K562 (cell line): ENCODE measurements around the gene POLR3K. TPM values are rescaled to one million over a fixed set of nuclear protein-coding genes. Genes with fewer than 3 reads are reported as not detected.
A peak's percentile ranks its signal among the peaks of the same experiment; 100 is the strongest.

ENCODE experiments used
- ATAC-seq: fragments of 200-7000 bp; cut with Tn5 transposase; 3 replicates; pipeline ENCODE4 v1.9.1; 2020; ENCODE audit warnings: moderate library complexity
- BruUV-seq: library from RNA; stranded (reverse); fragments of 400-500 nt; replicated peaks from 2 replicates; lab custom pipeline; 2021; lab: Mats Ljungman, UMichigan
- CTCF ChIA-PET: fragments of 300-600 bp; formaldehyde crosslinking; extraction: SDS; loops from one replicate; lab custom pipeline; 2021; ENCODE audit warnings: low intra/inter-chr PET ratio; lab: Yijun Ruan, JAX
- POLR2A ChIA-PET: fragments of 300-600, 350-650 bp; sonication (Branson Sonifier 250); formaldehyde crosslinking; extraction: SDS; loops from one replicate; lab custom pipeline; 2021; ENCODE audit warnings: antibody characterized with exemption, inconsistent platforms; lab: Yijun Ruan, JAX
- DNase-seq, 4 experiments: peaks; one replicate each; pipeline versions ENCODE4 v3.0.0 to v3.0.0-alpha.2; 2011 to 2018; ENCODE audit warnings: low spot score in 3 of 4, mixed read lengths in 3 of 4; ENCODE audit errors: extremely low read depth in 1 of 4
- FAIRE-seq: peaks from 2 replicates; lab custom pipeline; 2011; peaks lifted over from hg19 to GRCh38; lab: Jason Lieb, UNC
- H2AFZ ChIP-seq: 2 replicates; pipeline ENCODE4 v1.6.0; 2011; ENCODE audit warnings: low read depth, low read length, control low read depth, inconsistent platforms
- H3K27ac ChIP-seq: fragments of 200-600 bp; 3 replicates; pipeline ENCODE4 v1.8.0; 2011; ENCODE audit warnings: low read depth, mild to moderate bottlenecking, control low read depth, inconsistent platforms, low read length, moderate library complexity, mixed read lengths; ENCODE audit errors: extremely low read depth
- H3K27me3 ChIP-seq, 2 experiments: fragments of 300-600 bp in 1 of 2; 2 replicates in 1 of 2; 3 replicates in 1 of 2; pipeline versions ENCODE4 v1.6.0 to v1.8.0; 2011; ENCODE audit warnings: inconsistent platforms in 2 of 2, low read length in 2 of 2, mild to moderate bottlenecking in 1 of 2, mixed read lengths in 1 of 2, moderate library complexity in 1 of 2; ENCODE audit not compliant: control insufficient read depth in 2 of 2, insufficient read depth in 2 of 2
- H3K36me3 ChIP-seq: fragments of 300-600 bp; 3 replicates; pipeline ENCODE4 v1.8.0; 2011; ENCODE audit warnings: mild to moderate bottlenecking, low read length, inconsistent platforms; ENCODE audit not compliant: control insufficient read depth, insufficient read depth
- H3K4me1 ChIP-seq, 2 experiments: fragments of 200-600 bp in 1 of 2; replicated peaks in 1 of 2; 2 replicates in 1 of 2; 3 replicates in 1 of 2; pipeline versions ENCODE4 v1.5.1 to v1.8.0; 2011; ENCODE audit warnings: inconsistent platforms in 2 of 2, low read length in 2 of 2, mild to moderate bottlenecking in 1 of 2, mixed read lengths in 1 of 2, moderate library complexity in 1 of 2; ENCODE audit not compliant: control insufficient read depth in 2 of 2, insufficient read depth in 2 of 2
- H3K4me2 ChIP-seq: 2 replicates; pipeline ENCODE4 v1.6.1; 2011; ENCODE audit warnings: low read length, control low read depth, inconsistent platforms, mixed read lengths; ENCODE audit not compliant: insufficient read depth
- H3K4me3 ChIP-seq: fragments of 200-600 bp; sonication (generic), shearing (Covaris generic); 2 replicates; pipeline ENCODE4 v1.5.1; 2016; ENCODE audit warnings: control low read depth, inconsistent platforms
- H3K79me2 ChIP-seq: fragments of 200-600 bp; 3 replicates; pipeline ENCODE4 v1.8.0; 2011; ENCODE audit warnings: low read length, inconsistent platforms; ENCODE audit not compliant: control insufficient read depth, insufficient read depth
- H3K9ac ChIP-seq, 2 experiments: 2 replicates each; pipeline versions ENCODE4 v1.6.0 to v1.6.1; 2011; ENCODE audit warnings: low read depth in 2 of 2, low read length in 2 of 2, control low read depth in 1 of 2, inconsistent platforms in 1 of 2, mild to moderate bottlenecking in 1 of 2, mixed read lengths in 1 of 2; ENCODE audit not compliant: insufficient read depth in 1 of 2
- H3K9me1 ChIP-seq: one replicate; pipeline ENCODE4 v1.6.0; 2011; ENCODE audit warnings: inconsistent platforms, mild to moderate bottlenecking, low read length, moderate library complexity; ENCODE audit not compliant: control insufficient read depth, insufficient read depth
- H3K9me3 ChIP-seq: replicated peaks from 2 replicates; pipeline ENCODE4 v1.5.1; 2011; ENCODE audit warnings: low read depth, low read length, inconsistent platforms; ENCODE audit not compliant: control insufficient read depth, insufficient read depth
- H4K20me1 ChIP-seq: replicated peaks from 2 replicates; pipeline ENCODE4 v1.6.1; 2011; ENCODE audit warnings: low read length, inconsistent platforms, mixed read lengths; ENCODE audit not compliant: control insufficient read depth, insufficient read depth
- ETV6 ChIP-seq, 3 experiments: fragments of 150-350 bp in 1 of 3; sonication (generic) in 1 of 3; formaldehyde crosslinking in 1 of 3; IDR thresholded peaks; 2 replicates each; pipeline versions ENCODE4 v1.6.1 to v1.8.0; 2014 to 2022; ENCODE audit warnings: borderline replicate concordance in 2 of 3, low read depth in 2 of 3, antibody characterized with exemption in 1 of 3, low read length in 1 of 3, mild to moderate bottlenecking in 1 of 3, missing genetic modification reagents in 1 of 3
- SIRT6 ChIP-seq: IDR thresholded peaks from one replicate; pipeline ENCODE4 v1.6.1; 2012; ENCODE audit warnings: low read depth, mild to moderate bottlenecking, control low read depth, inconsistent platforms, low read length, moderate library complexity
- SPI1 ChIP-seq: IDR thresholded peaks from 2 replicates; pipeline ENCODE4 v1.6.1; 2011; ENCODE audit warnings: low read depth, low read length, control low read depth, borderline replicate concordance
- TAF15 ChIP-seq: fragments of 200-400 bp; formaldehyde crosslinking; IDR thresholded peaks from 2 replicates; pipeline ENCODE4 v1.6.1; 2017; ENCODE audit warnings: mild to moderate bottlenecking, low read depth, low read length, moderate library complexity
- ZNF140 ChIP-seq: fragments of 250-450 bp; sonication (Bioruptor Pico); IDR thresholded peaks from 2 replicates; pipeline ENCODE4 v1.8.0; 2021; ENCODE audit warnings: moderate library complexity, mild to moderate bottlenecking, inconsistent platforms
- ZNF586 ChIP-seq: fragments of 450-650 bp; formaldehyde crosslinking; conservative IDR thresholded peaks from 2 replicates; pipeline ENCODE4 v1.4.0; 2020; ENCODE audit warnings: mild to moderate bottlenecking, moderate library complexity
- WGBS: fragments of 100-300 bp; shearing (Covaris generic); methylation state at CpG from one replicate; pipeline ENCODE4 v1.1.6; 2016; ENCODE audit warnings: low coverage, mixed read lengths; ENCODE audit not compliant: insufficient coverage; ENCODE audit errors: missing lambda C conversion rate; 5-methylcytosine and 5-hydroxymethylcytosine counted together
- in situ Hi-C: fragments of 300-500 bp; cut with MboI; formaldehyde crosslinking; loops from 4 replicates; pipeline ENCODE4 v1.15.0; 2018; ENCODE audit warnings: inconsistent platforms, mixed read lengths
- intact Hi-C: fragments of 100-400 bp; cut with micrococcal nuclease; formaldehyde crosslinking; loops from 2 replicates; pipeline ENCODE4 v1.14.2; 2022
- polyA plus RNA-seq, 8 experiments: library from polyadenylated mRNA; depleted of rRNA in 4 of 8; stranded (reverse) in 5 of 8; unstranded in 3 of 8; fragments of >200 nt; fragmentation: Nextera tagmentation in 2 of 8; fragmentation: Illumina TruSeq in 1 of 8; extraction: Ambion mirVana in 2 of 8; extraction: Trizol in 1 of 8; gene quantifications; 2 replicates each; pipeline versions ENCODE4 v1.2.1 to v1.2.3, GENCODE V29; 2011 to 2014; ENCODE audit warnings: inconsistent platforms in 1 of 8, missing spikeins in 1 of 8
- total RNA-seq, 7 experiments: library from RNA; depleted of rRNA in 6 of 7; stranded (reverse); fragments of >200 nt in 6 of 7; fragmentation: Illumina TruSeq in 2 of 7; extraction: Trizol in 2 of 7; gene quantifications; 2 replicates each; pipeline versions ENCODE4 v1.2.1 to v1.2.3, GENCODE V29; 2011 to 2021; ENCODE audit warnings: low replicate concordance in 1 of 7
- TF ChIP-seq, protein P1 (sequence below): fragments of 250-450 bp; sonication (Bioruptor Pico); IDR thresholded peaks from 2 replicates; pipeline ENCODE4 v1.8.0; 2021; ENCODE audit warnings: borderline replicate concordance, mild to moderate bottlenecking, moderate library complexity; ENCODE audit not compliant: poor library complexity, severe bottlenecking
- TF ChIP-seq, protein P2 (sequence below): fragments of 250-450 bp; sonication (Bioruptor Pico); IDR thresholded peaks from 2 replicates; pipeline ENCODE4 v1.5.0; 2021; ENCODE audit warnings: mild to moderate bottlenecking, moderate library complexity
- TF ChIP-seq, protein P3 (sequence below): sonication (generic); formaldehyde crosslinking; IDR thresholded peaks from 2 replicates; pipeline ENCODE4 v1.4.0; 2020; ENCODE audit warnings: mild to moderate bottlenecking, missing genetic modification reagents

Gene POLR3K
- total and polyA plus RNA-seq, 9 of the 15 experiments (the other 6 are each of a cell fraction or from before 2014, with no cell fraction given): 42.1 to 315 (median 86.7) TPM

DNA sequence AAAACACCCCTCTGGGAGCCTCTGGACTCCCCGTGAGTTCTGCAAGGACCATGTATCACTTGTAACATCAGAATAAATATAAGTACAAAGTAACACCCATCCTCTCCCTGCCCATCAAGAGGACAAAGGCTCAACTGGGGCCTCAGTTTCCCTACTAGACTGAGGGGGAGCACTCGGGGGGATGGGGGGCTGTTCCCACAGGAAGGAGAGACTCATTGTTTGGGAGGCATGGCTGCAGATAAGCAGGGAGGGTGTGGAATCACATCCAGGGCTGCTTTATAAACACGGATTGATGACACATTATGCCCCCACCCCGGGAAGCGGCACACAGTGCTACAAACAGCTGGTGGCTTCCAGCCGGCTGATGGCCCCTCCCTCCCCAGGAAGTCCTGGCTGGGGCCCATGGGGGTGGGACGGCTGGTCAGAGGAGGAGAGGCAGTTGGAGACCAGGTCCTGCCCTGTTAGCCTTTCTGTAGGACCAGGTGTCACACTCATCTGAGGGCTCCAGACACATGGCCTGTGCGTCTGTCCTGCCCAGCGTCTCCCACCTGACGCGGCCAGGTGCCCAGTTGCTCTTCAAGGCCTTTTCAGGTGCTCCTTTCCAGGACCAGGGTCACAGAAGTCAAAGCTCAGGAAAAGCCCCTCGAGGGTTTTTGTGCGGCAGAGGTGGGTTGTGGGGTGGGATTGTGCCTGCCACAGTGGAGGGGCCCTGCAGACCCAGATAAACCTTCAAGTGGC is 23.3 kb upstream of the POLR3K start (continued):
- 0 out of 2 replicates have a peak, but pooled peaks have one; percentile 2 for TF ChIP-seq SPI1
- TF ChIP-seq ZNF586: no peak
- 0 out of 4 replicates have a peak, but pooled peaks of 1 of the 2 experiments have one; percentile 13 for TF ChIP-seq ETV6 (IDR thresholded peaks at IDR 0.05; ENCODE audit: borderline replicate concordance in 1 of 2, low read depth in 2 of 2, low read length in 1 of 2)
- TF ChIP-seq ETV6 (CRISPR knock-in tag; IDR thresholded peaks at IDR 0.05; ENCODE audit: borderline replicate concordance): no peak

DNA sequence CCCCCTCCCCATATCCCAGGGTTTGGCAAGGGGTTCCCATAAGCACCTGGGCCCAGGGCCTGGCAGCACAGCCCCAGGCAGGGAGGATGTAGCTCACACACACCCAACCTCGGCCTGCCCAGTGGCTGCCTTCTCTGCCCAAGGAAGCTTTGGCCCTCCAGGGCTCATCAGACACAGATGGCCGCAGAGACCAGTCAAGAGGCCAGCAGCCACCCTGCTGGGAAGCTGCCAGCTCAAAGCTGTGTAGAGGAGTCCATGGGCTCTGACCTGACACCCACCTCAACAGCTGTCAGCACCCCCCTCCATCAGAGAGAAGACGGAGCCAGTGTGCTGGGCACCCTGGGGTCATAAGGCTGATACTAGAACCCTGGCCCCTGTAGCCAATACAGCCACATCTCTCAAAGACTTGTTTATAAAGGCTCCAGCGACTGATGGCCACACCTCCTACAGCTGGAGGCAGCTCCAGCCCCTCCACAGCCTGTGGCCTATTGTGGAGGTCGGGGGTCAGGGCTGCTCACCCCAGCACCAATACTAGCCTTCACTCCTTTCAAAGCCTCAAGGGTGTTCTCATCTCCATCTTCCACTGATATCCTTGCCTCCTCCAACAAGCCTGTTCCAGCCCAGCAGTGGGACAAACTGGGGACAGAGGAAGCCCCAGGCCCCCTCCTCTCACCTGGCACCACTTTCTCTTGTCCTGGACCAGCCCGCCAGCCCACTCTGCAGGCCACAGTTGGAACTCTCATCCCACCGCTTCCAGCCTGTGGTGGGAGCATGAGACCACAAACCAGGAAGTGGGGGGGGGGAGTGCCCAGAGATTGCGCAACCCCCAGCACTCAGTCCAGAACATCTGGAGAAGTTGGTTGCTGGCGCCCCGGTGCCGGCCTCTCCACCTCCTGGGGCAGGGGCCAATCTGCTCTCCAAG is 22.4 kb upstream of the POLR3K start:
- FAIRE-seq (peak; percentile 91), ATAC-seq (peak; percentile 9), DNase-seq (peak; percentile 54 to 79 (median 69))
- H3K27ac ChIP-seq: peak overlapping the region; percentile 89; the same call in 2 of the 3 replicates
- H4K20me1 ChIP-seq: peaks cover 10% of the 10 kb centered on the region
- peak overlapping the region in 1 of 2 experiments; percentile 76; a peak in 2 of 4 replicates for H3K9ac ChIP-seq
- BruUV-seq: no TSS peak
- peak overlapping the region; percentile 46 for H2AFZ ChIP-seq
- in situ Hi-C loops: no loop called here
- peak overlapping the region; percentile 88 for H3K4me2 ChIP-seq
- no peak overlapping the region for H3K4me3 ChIP-seq
- WGBS: 27% methylated on average over 11 of the region's 11 CpGs
- peaks cover 29% of the 10 kb centered on the region for H3K79me2 ChIP-seq
- H3K9me1 ChIP-seq: peaks cover 5% of the 10 kb centered on the region
- intact Hi-C loops: no loop called here
- CTCF ChIA-PET: interaction anchor here (2.0 kb wide), 1 partner anchor 21 kb away, joined by 9 read pairs; no protein-coding TSS in a partner anchor
- no peaks in the 10 kb centered on the region; the same call in 1 of the 2 replicates for H3K9me3 ChIP-seq
- peaks cover 15% of the 10 kb centered on the region; the same call in 2 of the 3 replicates for H3K36me3 ChIP-seq
- no peaks in the 10 kb centered on the region for H3K27me3 ChIP-seq
- POLR2A ChIA-PET: interaction anchor here (0.6 to 1.6 kb wide), 6 partner anchors 15 to 141 kb away, joined by 3 to 9 read pairs (median 3); partner anchors contain the start of genes POLR3K and SNRNP25
- H3K4me1 ChIP-seq: peaks cover 32 to 83% of the 10 kb centered on the region in 2 experiments
- TF ChIP-seq, protein P1, sequence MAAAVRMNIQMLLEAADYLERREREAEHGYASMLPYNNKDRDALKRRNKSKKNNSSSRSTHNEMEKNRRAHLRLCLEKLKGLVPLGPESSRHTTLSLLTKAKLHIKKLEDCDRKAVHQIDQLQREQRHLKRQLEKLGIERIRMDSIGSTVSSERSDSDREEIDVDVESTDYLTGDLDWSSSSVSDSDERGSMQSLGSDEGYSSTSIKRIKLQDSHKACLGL: no peak
- TF ChIP-seq SIRT6 (no peak), TAF15 (no peak), ZNF140 (CRISPR knock-in tag) (no peak)
- TF ChIP-seq, protein P2, sequence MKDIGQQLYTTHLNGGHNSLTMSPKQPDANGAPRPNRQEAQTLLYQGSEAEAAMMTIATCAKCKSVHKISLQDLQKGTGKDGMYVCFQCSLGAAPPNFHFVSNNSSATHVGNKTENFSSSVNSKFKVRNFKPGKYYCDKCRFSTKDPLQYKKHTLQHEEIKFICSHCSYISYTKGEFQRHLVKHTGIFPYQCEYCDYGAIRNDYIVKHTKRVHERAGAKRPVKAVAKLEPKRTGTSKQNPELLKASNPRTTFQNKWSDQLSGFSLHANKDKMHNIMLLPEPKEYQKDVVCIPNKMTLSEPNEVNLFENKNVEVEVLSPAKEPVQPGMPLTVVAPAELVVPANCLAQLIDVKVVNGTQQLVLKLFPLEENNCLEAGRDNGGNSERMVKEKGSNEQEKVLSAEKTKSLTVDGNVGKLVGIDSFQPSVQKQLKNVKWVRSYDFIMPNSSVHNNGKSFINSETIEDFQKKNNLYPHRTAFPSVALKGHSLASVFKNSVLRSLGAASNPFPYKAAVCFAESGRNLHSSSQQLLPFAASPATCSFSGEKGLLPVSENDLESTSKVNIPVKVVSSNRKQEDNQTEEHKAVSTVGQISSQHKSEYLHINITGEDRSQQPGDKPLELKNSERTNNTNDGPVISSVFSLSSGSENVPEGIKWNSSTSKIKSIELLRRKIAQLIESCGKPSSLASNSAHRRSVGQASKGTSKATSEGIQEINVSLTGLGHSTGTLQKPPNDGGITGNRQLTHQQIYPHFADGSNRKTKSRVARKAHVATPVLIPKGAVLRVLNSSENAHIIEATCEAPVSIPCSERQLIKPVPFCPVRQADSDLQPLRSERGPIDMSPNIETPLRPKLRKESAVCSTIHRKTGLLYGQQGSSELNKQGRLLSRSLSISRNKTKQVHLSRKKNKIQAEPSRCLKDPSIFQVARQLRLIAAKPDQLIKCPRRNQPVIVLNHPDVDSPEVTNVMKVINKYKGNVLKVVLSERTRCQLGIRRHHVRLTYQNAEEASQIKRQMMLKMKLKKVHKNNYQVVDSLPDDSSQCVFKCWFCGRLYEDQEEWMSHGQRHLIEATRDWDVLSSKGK (CRISPR knock-in tag): no peak
- TF ChIP-seq, protein P3, sequence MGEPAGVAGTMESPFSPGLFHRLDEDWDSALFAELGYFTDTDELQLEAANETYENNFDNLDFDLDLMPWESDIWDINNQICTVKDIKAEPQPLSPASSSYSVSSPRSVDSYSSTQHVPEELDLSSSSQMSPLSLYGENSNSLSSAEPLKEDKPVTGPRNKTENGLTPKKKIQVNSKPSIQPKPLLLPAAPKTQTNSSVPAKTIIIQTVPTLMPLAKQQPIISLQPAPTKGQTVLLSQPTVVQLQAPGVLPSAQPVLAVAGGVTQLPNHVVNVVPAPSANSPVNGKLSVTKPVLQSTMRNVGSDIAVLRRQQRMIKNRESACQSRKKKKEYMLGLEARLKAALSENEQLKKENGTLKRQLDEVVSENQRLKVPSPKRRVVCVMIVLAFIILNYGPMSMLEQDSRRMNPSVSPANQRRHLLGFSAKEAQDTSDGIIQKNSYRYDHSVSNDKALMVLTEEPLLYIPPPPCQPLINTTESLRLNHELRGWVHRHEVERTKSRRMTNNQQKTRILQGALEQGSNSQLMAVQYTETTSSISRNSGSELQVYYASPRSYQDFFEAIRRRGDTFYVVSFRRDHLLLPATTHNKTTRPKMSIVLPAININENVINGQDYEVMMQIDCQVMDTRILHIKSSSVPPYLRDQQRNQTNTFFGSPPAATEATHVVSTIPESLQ (CRISPR knock-in tag): 0 out of 2 replicates have a peak, but pooled peaks have one; percentile 20
